Fibroblast of lung (primary cell): ENCODE data around the gene POFUT1. TPM values are rescaled to one million over a fixed set of nuclear protein-coding genes. Genes with fewer than 3 reads are reported as not detected.

Source experiments
- DNase-seq, 2 donors: peaks; one replicate each; pipeline versions ENCODE4 v3.0.0 to v3.0.0-alpha.2; 2010; ENCODE audit warnings: low read depth in 2 of 2
- H2AFZ ChIP-seq: 2 replicates; pipeline ENCODE4 v1.5.1; 2012; ENCODE audit warnings: low read length, control low read depth, inconsistent platforms
- H3K27ac ChIP-seq: 2 replicates; pipeline ENCODE4 v1.5.1; 2011; ENCODE audit warnings: low read length, control low read depth; ENCODE audit not compliant: insufficient read depth
- H3K27me3 ChIP-seq: 2 replicates; pipeline ENCODE4 v1.5.1; 2011; ENCODE audit warnings: mild to moderate bottlenecking, low read length; ENCODE audit not compliant: control insufficient read depth, insufficient read depth
- H3K36me3 ChIP-seq: 2 replicates; pipeline ENCODE4 v1.5.1; 2011; ENCODE audit warnings: low read length; ENCODE audit not compliant: control insufficient read depth, insufficient read depth
- H3K4me1 ChIP-seq: 2 replicates; pipeline ENCODE4 v1.5.1; 2011; ENCODE audit warnings: low read length; ENCODE audit not compliant: control insufficient read depth, insufficient read depth; ENCODE audit errors: extremely low read depth
- H3K4me2 ChIP-seq: 2 replicates; pipeline ENCODE4 v1.5.1; 2011; ENCODE audit warnings: low read length, control low read depth; ENCODE audit not compliant: insufficient read depth; ENCODE audit errors: extremely low read depth
- H3K4me3 ChIP-seq, 4 experiments: fragments of 200-600 bp in 1 of 4; sonication (generic) in 1 of 4; replicated peaks in 1 of 4; 2 replicates each; pipeline ENCODE4 v1.5.1; 2011 to 2016; ENCODE audit warnings: low read length in 4 of 4, low read depth in 3 of 4, mild to moderate bottlenecking in 3 of 4, control low read depth in 2 of 4, inconsistent platforms in 1 of 4, mixed read lengths in 1 of 4; ENCODE audit not compliant: insufficient read depth in 1 of 4; ENCODE audit errors: control extremely low read depth in 1 of 4
- H3K79me2 ChIP-seq: 2 replicates; pipeline ENCODE4 v1.5.1; 2012; ENCODE audit warnings: mild to moderate bottlenecking, low read length, inconsistent platforms; ENCODE audit not compliant: control insufficient read depth, insufficient read depth
- H3K9ac ChIP-seq: 2 replicates; pipeline ENCODE4 v1.5.1; 2011; ENCODE audit warnings: mild to moderate bottlenecking, low read length, control low read depth; ENCODE audit not compliant: insufficient read depth
- H3K9me3 ChIP-seq: 2 replicates; pipeline ENCODE4 v1.5.1; 2012; ENCODE audit warnings: low read depth, low read length; ENCODE audit not compliant: control insufficient read depth, insufficient read depth
- H4K20me1 ChIP-seq: 2 replicates; pipeline ENCODE4 v1.5.1; 2011; ENCODE audit warnings: low read length; ENCODE audit not compliant: control insufficient read depth, insufficient read depth; ENCODE audit errors: extremely low read depth
- CTCF ChIP-seq, 2 donors: IDR thresholded peaks in 1 of 2; conservative IDR thresholded peaks in 1 of 2; 1 replicate in 1 of 2; 2 replicates in 1 of 2; pipeline ENCODE4 v1.5.1; 2011 to 2012; ENCODE audit warnings: low read length in 2 of 2, control low read depth in 1 of 2, inconsistent platforms in 1 of 2, low read depth in 1 of 2, mild to moderate bottlenecking in 1 of 2
- EZH2 ChIP-seq: IDR thresholded peaks from 2 replicates; pipeline ENCODE4 v1.5.1; 2012; ENCODE audit warnings: low read length, control low read depth, mild to moderate bottlenecking; ENCODE audit errors: missing control alignments
- polyA plus RNA-seq, 2 donors: library from polyadenylated mRNA; depleted of rRNA in 1 of 2; stranded (reverse) in 1 of 2; unstranded in 1 of 2; fragments of >200 nt; gene quantifications; 2 replicates each; pipeline ENCODE4 v1.2.1, GENCODE V29; 2011 to 2012; ENCODE audit warnings: missing spikeins in 1 of 2
- total RNA-seq: library from RNA; depleted of rRNA; stranded (reverse); fragments of >200 nt; gene quantifications from 2 replicates; pipeline ENCODE4 v1.2.1, GENCODE V29; 2014

The POFUT1 gene
- total and polyA plus RNA-seq, 2 donors (not counting 1 experiment from before 2014, with no cell fraction given): 32.4 to 41.0 TPM

GRCh38 chr20:32287231-32287638 is 79.6 kb downstream of the POFUT1 start:
- no peak overlapping the region for H3K27ac ChIP-seq
- H3K4me1 ChIP-seq: peaks cover 4% of the 10 kb centered on the region
- no peak overlapping the region for H3K9ac ChIP-seq
- no peak overlapping the region for H2AFZ ChIP-seq
- TF ChIP-seq EZH2 (no peak), CTCF (conservative IDR thresholded peaks at IDR 0.05 in 1 of 2, IDR thresholded peaks at IDR 0.05 in 1 of 2; ENCODE audit: low read depth in 1 of 2, low read length in 2 of 2) (no peak)
- H3K4me2 ChIP-seq: no peak overlapping the region
- H3K79me2 ChIP-seq: no peaks in the 10 kb centered on the region
- H3K9me3 ChIP-seq: no peaks in the 10 kb centered on the region
- no peaks in the 10 kb centered on the region for H4K20me1 ChIP-seq
- no peak overlapping the region for H3K4me3 ChIP-seq
- no peaks in the 10 kb centered on the region for H3K27me3 ChIP-seq
- DNase-seq: no peak
- H3K36me3 ChIP-seq: no peaks in the 10 kb centered on the region

Other genes starting within 250 kb of the POFUT1 start
- not detected in 2 replicates for gene XKR7, start 239.7 kb upstream of the POFUT1 start, total RNA-seq
- not detected in 2 replicates for gene XKR7, start 239.7 kb upstream of the POFUT1 start, polyA plus RNA-seq
- not detected in 2 replicates for gene CCM2L, start 197.4 kb upstream of the POFUT1 start, total RNA-seq
- gene CCM2L, start 197.4 kb upstream of the POFUT1 start, polyA plus RNA-seq: not detected in 2 replicates
- gene HCK, start 155.6 kb upstream of the POFUT1 start, total RNA-seq: not detected in 2 replicates
- not detected in 2 replicates for gene HCK, start 155.6 kb upstream of the POFUT1 start, polyA plus RNA-seq
- 22.3 and 33.5 TPM in 2 replicates for gene TM9SF4, start 98.2 kb upstream of the POFUT1 start, total RNA-seq
- gene TM9SF4, start 98.2 kb upstream of the POFUT1 start, polyA plus RNA-seq: 67.3 and 71.3 TPM in 2 replicates
- gene PLAGL2, start 137 bp upstream of the POFUT1 start, total RNA-seq: 1.5 and 2.3 TPM in 2 replicates
- 1.6 and 2.3 TPM in 2 replicates for gene PLAGL2, start 137 bp upstream of the POFUT1 start, polyA plus RNA-seq
- gene KIF3B, start 69.8 kb downstream of the POFUT1 start, total RNA-seq: 27.6 and 27.7 TPM in 2 replicates
- 32.9 and 35.6 TPM in 2 replicates for gene KIF3B, start 69.8 kb downstream of the POFUT1 start, polyA plus RNA-seq
- gene ASXL1, start 150.5 kb downstream of the POFUT1 start, total RNA-seq: 29.3 and 41.1 TPM in 2 replicates
- gene ASXL1, start 150.5 kb downstream of the POFUT1 start, polyA plus RNA-seq: 38.0 and 39.1 TPM in 2 replicates